ENCODE measurements around the gene UBE2QL1.

DNA sequence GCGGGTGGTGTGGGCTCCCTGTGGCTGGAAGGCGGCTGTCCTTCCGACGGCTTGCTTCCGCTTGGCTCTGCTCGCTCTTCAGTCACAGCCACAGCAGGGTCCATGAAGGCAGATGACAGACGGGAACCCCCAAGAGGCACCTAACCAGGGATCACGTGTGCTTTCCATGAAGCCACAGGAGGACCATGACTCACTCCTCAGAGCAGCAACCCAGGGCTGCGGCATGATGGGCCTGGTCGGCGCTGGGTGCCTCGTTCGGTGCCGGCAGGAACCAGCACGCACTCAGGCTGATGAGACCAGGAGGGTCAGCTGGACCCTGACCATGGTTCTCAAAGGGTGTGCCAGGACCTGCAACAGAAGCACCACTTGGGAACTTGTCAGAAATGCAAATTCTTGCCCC is 37.5 kb upstream of the UBE2QL1 start:
- TF ChIP-seq, protein P1, sequence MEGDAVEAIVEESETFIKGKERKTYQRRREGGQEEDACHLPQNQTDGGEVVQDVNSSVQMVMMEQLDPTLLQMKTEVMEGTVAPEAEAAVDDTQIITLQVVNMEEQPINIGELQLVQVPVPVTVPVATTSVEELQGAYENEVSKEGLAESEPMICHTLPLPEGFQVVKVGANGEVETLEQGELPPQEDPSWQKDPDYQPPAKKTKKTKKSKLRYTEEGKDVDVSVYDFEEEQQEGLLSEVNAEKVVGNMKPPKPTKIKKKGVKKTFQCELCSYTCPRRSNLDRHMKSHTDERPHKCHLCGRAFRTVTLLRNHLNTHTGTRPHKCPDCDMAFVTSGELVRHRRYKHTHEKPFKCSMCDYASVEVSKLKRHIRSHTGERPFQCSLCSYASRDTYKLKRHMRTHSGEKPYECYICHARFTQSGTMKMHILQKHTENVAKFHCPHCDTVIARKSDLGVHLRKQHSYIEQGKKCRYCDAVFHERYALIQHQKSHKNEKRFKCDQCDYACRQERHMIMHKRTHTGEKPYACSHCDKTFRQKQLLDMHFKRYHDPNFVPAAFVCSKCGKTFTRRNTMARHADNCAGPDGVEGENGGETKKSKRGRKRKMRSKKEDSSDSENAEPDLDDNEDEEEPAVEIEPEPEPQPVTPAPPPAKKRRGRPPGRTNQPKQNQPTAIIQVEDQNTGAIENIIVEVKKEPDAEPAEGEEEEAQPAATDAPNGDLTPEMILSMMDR (IDR thresholded peaks at IDR 0.05), result no peak
- TF ChIP-seq POLR2AphosphoS5 (IDR thresholded peaks at IDR 0.05) (no peak), EP300 (IDR thresholded peaks at IDR 0.05) (no peak)
